NCI-H345 treated with DMSO at 0.1 percent for 48 hours (cell line): Measurements from ENCODE around the gene KREMEN2.

Source experiments
- DNase-seq: peaks from one replicate; lab custom pipeline; 2025; ENCODE audit not compliant: unreplicated experiment; lab: John Stamatoyannopoulos, UW

Gene KREMEN2

GRCh38 chr16:2963074-2963722, 877 bp upstream of the KREMEN2 start:
- no peak for DNase-seq

GRCh38 chr16:2964475-2965336, 631 bp downstream of the KREMEN2 start:
- DNase-seq = peak; percentile 68

- no peak for DNase-seq
Measured at GRCh38 chr16:2966043-2966807, 2.1 kb downstream of the KREMEN2 start.

- no peak for DNase-seq
Measured at GRCh38 chr16:2966808-2967191, 2.7 kb downstream of the KREMEN2 start.

DNA sequence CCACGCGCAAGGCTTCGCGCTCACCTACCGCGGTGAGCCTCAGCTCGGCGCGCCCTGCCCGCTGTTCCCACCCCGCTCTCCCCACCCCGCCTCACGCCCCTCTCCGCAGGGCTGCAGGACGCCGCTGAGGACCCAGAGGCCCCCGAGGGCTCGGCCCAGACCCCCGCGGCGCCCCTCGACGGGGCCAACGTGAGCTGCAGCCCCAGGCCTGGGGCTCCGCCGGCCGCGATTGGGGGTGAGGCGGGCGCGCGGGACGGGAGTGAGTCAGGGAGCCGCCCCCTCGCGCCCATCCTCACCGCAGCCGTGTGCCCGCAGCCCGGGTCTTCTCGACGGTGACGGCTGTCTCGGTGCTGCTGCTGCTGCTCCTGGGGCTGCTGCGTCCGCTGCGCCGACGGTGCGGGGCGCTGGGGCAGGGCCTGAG, 3.1 kb downstream of the KREMEN2 start:
- DNase-seq = no peak

DNA sequence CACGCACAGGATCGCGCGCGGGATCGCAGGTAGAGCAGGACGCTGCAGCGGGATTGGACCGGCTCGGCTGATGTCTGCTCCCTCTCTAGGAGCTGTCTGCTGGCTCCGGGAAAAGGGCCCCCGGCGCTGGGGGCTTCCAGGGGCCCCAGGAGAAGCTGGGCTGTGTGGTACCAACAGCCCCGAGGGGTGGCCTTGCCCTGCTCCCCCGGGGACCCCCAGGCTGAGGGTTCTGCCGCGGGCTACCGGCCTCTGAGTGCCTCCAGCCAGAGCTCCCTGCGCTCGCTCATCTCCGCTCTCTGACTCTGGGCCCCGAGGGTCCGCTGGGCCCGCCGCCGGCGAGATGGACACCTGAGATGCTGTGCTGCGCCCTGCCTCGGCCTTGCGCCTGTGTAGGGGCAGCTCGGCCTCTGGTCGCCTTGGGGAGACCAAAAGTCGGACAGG, 3.7 kb downstream of the KREMEN2 start:
- DNase-seq = no peak

DNA sequence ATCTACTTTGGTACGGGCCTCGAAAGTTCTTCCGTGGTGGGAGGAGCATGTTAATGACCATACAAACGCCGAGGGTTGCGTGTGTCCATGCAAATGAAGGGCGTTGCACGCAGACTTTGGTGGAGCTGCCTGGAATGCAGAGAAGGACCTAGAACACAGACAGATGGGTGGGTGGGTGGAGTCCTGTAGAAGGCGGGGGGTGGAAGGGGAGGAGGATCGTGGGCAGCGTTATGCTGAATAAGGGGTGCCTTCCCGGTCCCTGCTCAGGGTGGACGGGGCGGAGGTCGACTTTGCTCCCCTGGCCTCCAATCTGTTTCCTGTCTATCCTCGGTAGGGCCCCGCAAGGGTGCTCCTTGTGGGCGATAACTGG, 4.3 kb downstream of the KREMEN2 start:
- DNase-seq = no peak

DNA sequence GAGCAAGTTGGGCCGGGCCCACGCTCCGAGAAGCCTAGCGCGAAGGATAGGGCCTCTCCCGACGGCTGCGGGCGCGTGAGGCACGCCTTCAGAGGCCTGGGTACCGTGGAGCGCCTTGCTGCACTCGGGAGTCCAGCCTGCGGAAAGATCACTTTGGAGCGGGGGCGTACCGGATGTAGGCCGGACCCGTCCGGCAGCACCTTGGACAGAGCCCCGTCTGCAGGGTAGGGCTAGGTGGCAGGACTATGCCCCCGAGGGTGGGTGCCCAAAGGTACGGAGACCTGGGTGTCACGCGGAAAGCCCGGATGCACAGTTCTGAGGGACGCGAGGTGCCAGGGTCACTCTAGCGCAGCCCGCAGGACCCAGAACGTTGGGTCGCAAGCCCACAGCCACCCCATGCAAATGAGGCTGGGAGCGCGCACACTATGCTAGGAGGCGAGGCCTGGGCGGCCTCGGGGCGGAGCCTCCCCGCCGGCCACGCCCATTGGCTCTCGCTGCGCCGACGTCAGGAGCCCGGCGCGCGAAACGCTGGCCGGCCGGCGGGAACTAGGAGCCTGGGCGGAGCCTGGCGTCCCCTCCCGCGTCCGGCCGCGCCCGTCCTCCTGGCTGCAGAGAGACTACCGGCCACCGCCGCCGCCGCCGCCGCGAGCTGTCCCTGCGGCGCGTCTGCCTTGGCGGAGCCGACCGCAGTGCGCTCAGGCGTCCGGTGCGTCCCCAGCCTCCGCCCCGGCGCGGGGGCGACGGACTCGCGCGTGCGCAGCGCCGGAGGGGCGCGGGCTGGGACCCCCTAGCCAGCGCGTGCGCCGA, 4.9 kb downstream of the KREMEN2 start, which contains the start of gene PAQR4:
TSS of gene PAQR4 (plus strand) at position 611 of the 807 bp plus-strand sequence. CDS start 327 bp downstream, outside the sequence.
- DNase-seq = peak; percentile 77

GRCh38 chr16:2969545-2970521, 5.8 kb downstream of the KREMEN2 start:
- no peak for DNase-seq

DNA sequence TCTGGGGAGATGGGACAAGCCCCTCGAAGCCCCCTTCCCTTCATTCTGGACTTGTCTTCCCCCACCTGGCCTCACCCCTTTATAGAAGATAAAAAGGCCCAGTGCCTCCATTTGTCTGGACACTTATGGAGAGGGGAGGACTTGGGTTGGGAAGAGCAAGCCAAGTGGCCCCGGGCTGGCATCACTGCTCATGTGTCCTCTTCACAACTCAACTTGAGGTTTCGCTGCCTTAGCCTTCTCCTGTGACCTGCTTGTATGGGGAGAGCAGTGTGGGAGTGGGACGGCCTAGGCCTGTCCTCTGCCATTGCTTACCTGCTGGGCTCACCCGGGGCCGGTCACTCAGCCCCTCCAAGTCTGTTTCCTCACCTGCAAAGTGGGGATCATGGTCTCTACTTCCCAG, 6.5 kb downstream of the KREMEN2 start:
- no peak for DNase-seq

DNA sequence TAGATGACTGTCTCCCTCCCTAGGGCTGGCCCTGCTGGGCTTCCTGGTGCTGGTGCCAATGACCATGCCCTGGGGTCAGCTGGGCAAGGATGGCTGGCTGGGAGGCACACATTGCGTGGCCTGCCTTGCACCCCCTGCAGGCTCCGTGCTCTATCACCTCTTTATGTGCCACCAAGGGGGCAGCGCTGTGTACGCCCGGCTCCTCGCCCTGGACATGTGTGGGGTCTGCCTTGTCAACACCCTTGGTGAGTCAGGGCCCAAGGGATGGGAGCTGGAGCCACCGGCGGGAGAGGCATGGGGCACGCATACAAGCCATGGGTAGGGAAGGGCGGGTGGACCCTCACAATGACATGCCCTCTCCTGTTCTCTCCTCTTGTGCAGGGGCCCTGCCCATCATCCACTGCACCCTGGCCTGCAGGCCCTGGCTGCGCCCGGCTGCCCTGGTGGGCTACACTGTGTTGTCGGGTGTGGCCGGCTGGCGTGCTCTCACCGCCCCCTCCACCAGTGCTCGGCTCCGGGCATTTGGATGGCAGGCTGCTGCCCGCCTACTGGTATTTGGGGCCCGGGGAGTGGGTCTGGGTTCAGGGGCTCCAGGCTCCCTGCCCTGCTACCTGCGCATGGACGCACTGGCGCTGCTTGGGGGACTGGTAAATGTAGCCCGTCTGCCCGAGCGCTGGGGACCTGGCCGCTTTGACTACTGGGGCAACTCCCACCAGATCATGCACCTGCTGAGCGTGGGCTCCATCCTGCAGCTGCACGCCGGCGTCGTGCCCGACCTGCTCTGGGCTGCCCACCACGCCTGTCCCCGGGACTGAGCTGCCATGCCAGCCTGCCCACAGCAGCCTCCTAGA, 7.3 kb downstream of the KREMEN2 start:
- no peak for DNase-seq

DNA sequence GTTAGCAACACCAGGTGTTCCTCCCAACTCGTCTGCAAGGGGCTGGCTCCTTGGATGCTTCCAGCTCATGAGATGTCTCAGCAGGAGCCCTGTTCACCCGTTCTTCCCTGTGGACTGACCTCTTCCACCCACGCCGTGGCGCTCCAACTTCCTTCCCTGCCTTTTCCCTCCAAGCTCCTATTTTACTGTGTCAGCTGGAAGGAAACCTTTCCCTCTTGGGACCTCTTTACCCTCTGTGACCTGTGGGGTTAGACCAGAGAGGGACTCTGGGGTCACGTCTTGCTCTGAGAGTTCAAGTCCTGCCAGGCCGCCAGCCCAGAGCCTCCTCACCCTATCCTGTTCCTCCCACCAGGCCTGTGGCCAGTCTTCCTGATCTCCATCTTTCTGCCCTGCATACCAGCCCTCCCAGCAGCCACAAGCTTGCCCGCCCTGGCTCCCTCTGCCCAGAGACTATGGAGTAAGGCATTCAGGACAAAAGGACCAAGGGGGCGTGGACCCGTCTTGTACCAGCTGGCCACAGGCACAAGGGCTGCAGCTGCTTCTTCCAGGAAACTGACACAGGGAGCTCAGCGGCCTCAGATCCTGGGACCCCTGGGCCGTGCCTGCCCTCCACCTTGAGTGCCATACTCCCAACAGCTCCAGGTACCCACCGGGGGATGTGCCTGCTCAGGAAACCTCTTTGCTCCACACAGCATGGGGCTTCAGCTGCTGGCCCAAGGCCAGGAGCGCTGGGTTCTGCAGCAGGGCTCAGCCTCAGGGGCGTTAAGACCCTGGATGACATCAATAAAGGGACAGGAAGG, 8.1 kb downstream of the KREMEN2 start:
- DNase-seq = peak; percentile 54

DNA sequence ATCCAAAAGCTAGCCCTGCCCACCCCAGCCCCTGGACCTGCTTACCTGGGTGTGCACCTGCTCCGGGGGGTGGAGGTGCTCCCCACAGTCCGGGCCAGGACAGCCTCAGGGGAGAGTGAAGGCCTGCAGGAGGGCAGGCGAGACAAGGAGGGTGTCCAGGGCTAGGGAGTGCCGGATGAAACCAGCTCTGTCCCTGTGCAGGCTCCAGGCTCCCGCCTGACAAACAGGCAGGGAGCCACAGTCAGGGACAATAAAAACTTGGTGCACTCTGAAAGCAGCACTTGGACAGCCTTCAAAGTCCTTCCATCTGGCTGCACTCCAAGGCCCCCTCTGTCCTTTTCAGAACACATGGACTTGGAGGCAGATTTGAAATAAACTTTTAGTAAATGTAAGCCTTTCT, 9.0 kb downstream of the KREMEN2 start:
- DNase-seq = no peak

- DNase-seq = no peak
Measured at GRCh38 chr16:2973605-2974318, 9.7 kb downstream of the KREMEN2 start.

- no peak for DNase-seq
Measured at GRCh38 chr16:2974319-2975056, 10.4 kb downstream of the KREMEN2 start.

DNA sequence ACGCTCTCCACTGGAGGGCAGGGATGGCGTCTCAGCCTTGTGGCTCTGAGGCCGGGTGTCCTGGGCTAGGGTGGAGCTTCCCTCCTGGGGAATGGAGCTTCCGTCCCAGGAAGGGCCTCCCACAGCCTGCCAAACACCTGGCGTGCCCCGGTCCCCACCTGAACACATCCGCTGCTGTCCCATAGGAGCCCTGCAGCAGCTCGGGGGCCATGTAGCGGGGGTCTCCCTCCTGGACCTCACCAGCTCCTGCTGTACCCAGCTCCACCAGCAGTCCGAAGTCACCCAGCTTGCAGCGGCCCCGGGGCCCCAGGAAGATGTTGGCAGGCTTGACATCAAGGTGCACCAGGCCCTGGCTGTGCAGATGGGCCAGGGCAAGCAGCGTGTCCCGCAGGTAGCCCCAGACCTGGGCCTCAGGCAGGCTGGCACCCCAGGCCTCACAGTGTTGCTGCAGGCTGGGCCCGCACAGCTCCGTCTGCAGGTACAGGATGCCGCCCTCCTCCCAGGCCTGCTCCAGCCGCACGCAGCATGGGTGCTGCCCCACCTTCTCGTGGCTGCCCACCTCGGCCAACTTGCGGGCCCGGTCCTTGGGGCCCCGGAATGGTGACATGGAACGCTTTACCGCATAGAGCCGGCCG, 11.2 kb downstream of the KREMEN2 start:
- no peak for DNase-seq
